Stimulated activated CD4-positive, alpha-beta T cell treated with anti-CD3 and anti-CD28 coated beads, Interleukin-15, amount 100 ng/mL, for 1 hour (primary cell): ENCODE results near the gene KMT2D.
A peak's percentile ranks its signal among the peaks of the same experiment; 100 is the strongest.

Experiments
- DNase-seq, 2 donors: peaks; one replicate each; pipeline ENCODE4 v3.0.0-alpha.2; 2020; ENCODE audit warnings: low read depth in 1 of 2, low spot score in 1 of 2

Gene KMT2D, protein sequence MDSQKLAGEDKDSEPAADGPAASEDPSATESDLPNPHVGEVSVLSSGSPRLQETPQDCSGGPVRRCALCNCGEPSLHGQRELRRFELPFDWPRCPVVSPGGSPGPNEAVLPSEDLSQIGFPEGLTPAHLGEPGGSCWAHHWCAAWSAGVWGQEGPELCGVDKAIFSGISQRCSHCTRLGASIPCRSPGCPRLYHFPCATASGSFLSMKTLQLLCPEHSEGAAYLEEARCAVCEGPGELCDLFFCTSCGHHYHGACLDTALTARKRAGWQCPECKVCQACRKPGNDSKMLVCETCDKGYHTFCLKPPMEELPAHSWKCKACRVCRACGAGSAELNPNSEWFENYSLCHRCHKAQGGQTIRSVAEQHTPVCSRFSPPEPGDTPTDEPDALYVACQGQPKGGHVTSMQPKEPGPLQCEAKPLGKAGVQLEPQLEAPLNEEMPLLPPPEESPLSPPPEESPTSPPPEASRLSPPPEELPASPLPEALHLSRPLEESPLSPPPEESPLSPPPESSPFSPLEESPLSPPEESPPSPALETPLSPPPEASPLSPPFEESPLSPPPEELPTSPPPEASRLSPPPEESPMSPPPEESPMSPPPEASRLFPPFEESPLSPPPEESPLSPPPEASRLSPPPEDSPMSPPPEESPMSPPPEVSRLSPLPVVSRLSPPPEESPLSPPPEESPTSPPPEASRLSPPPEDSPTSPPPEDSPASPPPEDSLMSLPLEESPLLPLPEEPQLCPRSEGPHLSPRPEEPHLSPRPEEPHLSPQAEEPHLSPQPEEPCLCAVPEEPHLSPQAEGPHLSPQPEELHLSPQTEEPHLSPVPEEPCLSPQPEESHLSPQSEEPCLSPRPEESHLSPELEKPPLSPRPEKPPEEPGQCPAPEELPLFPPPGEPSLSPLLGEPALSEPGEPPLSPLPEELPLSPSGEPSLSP (N-terminal part only)

DNA sequence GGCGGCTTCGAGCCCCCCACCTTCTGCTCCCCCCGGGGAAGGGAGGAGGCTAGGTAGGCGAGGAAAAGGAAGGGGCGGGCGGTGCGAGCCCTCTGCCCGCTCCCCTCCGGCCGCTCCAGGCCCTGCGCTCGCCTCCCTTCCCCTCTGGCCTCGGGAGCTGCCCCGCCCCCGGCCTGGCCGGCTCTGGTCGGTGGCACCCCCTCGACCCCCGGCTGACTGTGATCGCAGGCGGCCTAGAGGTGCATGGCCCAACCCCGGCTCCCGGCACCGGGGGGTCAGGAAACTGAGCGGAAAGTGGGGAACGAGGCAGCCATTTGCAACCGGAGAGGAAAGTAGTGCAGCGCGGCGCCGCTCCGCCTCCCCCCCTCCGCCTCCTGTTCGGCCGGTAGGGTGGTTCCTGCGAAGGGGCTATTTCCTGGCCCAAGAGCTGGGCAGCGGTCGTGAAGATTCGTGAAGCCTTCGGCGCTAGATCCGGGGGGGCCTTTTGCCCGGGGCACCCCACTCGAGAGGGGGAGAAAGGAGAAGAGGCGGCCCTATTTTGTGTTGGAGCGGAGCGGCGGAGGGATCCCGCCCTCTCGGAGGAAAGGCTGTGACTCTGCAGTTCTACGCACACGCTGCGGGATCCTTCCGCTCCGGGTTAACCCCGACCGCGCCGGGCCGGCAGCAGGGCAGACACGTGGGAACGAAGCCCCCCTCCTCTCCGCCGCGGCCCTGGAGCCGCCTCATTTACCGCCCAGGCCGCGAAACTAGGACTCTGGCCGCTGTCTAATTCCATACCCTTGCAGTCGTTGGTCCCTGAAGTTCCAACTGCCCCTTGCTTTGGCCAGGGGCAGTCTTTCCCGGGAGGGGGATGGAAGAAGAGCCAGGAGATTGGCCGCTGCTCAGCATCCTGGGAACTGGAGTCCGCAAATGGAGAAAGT, at the start of gene KMT2D:
Gene KMT2D, minus strand, starts transcription at position 558 of the 920 bp plus-strand sequence. CDS start 5,470 bp downstream, outside the sequence.
- peak; percentile 78 to 80 for DNase-seq

DNA sequence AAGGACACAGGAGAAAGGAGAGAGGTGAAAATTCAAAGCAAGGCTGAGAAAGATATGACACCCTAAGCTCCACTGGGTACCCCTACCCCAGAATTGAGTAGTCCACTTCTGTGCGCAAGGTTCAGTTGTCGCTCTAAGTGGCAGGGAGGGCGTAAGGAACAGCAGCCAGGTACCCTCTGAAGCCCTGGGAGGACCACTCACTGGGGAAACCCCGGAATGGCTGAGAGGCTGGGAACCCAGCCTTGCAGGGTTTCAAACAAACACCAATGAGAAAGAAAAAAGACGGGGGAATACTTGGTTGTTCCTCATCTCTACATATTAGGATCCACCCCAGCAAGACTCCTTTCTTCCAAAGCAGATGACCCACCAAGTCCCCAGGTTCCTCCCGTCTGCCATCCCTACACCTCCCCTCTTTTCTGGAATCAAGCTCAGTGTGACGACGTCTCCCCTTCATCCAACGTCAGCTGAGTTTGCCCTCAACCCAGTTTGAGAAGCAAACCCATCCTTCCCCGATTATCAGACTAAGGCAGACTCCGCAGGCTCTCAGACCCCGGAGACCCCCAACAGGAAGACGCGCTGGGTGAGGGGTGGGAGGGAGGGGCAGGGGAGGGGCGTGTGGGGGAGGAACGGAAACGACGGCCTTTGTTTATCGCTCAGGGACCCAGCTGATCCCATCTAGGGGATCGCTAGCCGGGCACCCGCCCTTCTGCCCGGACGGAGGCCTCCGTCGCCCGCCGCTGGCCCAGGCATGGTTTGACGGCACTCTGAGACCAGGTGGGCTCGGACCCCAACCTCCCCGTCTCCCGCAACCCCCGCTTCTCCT, 49.3 kb upstream of the KMT2D start:
- no peak for DNase-seq

DNA sequence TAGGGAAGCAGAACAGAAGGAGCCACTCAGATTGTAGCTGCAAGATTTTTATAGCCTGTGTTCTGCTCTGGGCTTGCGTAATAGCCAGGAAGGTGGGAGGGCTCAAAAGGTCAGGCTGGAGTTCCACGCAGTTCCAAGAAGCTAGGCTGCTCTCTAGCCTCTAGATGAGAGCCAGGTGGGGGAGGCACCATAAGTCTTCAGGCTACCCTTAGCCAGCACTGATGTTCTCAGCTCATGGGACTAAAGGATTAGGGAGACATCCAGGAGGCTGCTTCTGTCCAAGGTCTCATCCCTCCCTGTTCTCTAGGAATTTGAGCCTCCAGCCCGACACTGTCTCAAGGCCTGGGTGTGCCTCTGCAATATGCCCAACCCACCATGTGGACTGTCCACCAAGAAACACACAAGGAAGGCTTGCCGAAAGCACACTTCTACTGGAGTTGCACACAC, 48.4 kb upstream of the KMT2D start:
- no peak for DNase-seq

DNA sequence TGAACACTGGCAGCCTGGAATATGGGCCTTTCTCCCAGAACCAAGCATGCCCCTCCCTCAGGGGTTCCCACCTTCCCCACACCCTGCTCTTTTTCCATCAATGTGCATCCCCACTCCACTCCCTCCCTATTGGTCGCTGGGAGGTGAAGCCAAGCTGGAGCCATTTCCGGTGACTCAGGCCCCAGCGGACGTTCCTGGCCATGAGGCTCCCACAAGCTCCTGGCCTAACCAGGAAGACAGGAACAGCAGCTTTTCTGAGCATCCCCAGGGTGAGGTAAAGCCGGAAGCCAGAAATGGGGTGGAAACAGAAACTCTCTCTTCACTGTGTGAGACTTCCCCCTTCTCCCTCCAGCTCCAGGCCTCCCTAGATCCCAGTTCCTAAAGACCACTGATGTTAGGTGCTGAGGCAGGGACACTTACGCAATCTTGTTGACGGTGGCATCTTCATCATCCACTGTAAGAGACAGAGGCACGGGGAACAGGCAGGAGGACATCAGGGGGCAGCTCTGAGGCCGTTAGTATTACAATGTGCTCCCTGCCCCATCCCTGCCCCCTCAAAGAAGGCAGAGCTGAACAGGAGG, 45.0 kb upstream of the KMT2D start:
- DNase-seq: no peak

DNA sequence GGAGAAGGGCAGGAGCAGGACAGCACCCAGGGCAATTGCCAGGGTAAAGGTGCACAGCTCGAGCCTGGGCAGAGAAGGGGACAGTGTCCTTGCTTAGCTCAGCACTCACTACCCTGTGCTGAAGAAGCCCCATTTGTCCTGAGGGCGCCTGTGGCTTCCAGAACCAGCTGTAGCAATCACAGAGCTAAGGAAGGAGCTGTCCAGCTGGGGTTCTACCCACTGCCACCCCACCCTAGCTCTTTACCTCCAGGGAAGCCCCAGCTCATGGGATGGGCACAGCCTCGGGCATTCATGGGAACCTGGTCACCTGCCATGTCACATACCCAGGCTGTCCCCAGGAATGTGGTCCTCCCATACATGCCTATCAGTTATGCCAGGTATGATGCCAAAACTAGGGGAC, 44.2 kb upstream of the KMT2D start:
- no peak for DNase-seq

DNA sequence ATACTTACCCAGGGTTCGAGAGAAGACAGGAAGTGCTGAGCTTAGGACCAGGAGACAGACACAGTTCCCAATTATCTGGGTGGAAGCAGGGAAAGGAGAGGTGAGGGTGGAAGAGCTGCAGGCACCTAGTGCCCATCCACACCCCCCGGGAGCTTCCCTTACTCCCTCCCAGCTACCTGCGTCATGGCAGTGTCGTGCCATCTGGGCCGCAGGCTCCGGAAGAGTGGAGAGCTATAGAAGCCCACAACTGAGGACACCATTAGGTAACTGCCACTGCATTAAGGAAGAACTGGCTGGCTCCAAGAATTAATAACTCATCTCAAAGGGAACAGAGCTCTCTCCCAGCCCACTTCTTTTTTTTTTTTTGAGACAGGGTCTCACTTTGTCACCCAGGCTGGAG, 39.8 kb upstream of the KMT2D start:
- DNase-seq: no peak

DNA sequence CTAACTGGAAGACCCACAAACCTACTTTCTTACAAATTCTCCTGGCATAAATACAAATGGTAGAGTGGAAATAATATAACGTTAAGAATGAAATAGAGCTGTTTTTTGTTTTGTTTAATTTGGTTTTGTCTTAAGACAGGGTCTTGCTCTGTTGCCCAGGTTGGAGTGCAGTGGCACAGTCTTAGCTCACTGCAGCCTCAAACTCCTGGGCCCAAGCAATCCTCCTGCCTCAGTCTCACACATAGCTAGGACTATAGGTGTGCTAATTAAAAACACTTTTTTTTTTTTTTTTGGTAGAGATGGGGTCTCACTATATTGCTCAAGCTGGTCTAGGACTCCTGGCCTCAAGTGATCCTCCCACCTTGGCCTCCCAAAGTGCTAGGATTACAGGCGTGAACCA, 38.1 kb upstream of the KMT2D start:
- no peak for DNase-seq

DNA sequence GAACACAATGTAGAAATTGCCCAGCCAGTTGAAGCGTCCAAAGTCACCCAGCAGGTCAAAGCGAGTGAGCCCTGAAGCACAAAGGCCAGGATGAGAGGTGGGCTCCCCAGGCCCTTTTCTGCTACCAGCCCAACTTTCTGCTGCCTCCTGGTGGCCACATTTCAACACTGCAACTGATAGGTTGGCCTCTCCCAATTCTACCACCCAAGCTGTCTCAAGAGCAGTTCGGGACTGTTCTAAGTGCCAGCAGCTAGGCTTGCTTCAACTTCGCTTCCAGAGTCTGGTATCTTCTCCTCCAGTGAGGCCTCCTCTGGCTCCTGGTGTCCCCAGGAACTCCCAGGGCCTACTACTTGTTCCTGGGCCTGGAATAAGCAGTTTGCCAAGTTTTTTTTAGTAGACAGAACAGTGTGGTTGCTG, 37.4 kb upstream of the KMT2D start:
- DNase-seq: no peak

DNA sequence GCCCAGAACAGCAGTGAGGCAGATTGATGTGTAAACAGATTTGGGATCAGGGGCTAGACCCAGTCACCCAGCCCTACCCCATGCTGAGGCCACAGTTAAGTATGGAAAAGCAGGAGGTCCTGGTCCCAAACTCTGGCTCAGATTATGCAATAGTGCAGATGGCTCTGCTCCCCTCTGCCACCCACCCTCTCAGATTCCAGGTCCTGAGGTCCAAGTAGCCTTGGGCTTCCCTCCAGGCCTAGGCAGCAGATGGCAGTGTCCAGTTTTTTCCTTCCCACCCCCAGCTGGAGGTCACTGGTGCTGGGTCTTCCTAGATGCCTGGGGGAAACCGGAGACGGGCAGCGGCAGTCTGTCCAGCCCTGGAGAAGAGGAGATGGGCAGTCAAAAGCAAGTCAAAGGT, 36.8 kb upstream of the KMT2D start:
- DNase-seq: no peak

DNA sequence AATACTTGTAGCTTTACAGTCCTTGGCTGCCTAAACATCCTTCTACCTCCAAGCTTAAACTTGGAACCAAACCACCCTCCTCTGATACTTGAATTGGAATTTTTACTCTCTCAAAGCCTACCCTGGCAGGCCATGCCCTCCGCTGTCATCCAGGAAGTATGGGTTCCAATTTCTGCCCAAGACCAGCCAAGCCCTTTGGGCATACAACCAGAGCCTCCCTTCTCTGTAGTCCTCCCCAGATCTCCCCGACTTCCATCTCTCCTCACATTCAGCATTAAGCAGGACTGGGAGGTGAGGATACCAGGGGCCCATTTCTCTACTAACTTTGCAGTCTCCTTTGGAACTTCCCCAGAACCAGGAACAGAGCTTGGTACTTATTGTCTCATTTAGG, 34.4 kb upstream of the KMT2D start:
- no peak for DNase-seq

DNA sequence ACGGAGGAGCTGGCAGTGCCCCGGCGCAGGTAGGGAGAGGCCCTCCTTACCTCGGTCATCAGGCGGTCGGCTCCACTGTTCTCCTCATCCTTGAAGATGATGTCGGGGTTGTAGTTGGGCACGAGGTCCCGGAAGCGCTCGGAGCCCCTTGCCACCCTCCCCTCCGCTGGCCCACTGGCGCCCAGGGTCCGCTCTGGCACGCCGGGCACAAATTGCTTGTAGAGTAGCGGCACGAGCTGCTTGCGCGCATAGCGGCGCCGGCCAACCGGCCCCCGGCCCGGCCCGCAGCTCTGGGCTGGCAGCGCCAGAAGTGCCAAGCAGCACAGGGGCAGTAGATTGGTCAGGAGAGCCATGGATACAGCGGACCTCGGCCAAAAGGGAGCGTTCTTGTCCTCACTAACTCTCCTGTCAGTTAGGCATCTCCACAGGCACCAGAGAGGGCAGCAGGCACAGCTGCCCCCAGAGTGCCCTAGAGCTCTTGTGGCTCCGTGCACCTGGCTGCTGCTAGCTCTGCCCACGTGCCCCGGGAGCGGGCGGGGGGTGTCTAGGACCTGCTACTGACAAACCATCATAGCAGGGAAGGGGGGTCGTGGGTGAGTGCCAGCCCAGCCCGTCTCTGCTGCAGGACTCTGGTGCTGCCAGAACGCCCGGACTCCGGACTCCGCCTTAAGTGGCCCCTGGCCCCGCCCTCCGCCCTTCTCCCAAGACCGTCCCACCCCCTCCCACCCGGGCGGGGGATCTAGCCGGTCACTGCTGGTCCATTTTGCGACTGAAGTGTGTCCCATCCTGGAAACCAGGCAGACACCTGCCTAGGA, 33.8 kb upstream of the KMT2D start, which contains the start of gene DHH:
Gene DHH, minus strand, starts transcription at position 642 of the 815 bp plus-strand sequence. Its CDS starts 289 bp downstream, at position 353.
- no peak for DNase-seq

DNA sequence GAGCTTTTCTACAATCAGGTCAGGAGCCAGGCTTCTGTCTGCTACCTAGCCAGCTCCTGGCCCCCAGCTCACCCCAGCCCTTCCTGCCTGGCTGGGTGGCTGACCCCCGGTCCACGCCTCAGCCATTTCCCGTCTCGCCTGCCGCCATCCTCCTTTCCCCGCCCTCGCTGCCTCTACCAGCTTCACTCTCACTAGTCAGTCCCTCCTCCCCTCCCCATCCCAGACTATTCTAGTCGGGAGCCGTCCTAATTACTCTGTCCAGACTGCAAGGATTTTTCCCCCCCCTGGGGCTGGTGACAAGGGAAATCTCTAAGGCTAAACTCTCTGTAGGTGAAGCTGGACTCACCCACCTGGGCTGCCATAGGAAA, 33.2 kb upstream of the KMT2D start:
- DNase-seq: no peak

DNA sequence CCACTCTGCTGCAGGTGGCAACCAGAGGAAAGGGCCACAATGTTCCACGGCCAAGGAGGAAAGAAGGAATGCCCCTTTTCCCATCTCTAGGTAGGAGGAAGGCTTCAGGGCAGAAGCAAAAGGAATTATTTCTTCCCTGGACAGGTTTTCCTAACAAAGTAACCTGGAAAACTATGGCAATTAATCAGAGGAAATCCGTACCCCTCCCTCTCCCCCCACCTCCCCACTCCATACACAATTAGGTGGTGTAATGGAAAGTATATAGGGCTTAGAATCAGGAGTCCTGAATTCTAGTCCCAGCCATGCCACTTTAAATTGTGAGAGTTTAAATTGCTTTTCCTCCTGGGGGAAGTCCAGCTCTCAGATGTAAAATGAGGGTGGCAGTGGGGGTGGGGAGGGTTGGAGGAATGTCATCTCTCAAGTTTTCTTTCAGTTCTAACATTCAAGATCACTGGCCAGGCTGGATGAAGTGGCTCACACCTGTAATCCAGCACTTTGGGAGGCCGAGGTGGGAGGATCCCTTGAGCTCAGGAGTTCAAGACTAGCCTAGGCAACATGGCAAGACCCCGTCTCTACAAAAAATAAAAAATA, 32.3 kb upstream of the KMT2D start:
- no peak for DNase-seq

DNA sequence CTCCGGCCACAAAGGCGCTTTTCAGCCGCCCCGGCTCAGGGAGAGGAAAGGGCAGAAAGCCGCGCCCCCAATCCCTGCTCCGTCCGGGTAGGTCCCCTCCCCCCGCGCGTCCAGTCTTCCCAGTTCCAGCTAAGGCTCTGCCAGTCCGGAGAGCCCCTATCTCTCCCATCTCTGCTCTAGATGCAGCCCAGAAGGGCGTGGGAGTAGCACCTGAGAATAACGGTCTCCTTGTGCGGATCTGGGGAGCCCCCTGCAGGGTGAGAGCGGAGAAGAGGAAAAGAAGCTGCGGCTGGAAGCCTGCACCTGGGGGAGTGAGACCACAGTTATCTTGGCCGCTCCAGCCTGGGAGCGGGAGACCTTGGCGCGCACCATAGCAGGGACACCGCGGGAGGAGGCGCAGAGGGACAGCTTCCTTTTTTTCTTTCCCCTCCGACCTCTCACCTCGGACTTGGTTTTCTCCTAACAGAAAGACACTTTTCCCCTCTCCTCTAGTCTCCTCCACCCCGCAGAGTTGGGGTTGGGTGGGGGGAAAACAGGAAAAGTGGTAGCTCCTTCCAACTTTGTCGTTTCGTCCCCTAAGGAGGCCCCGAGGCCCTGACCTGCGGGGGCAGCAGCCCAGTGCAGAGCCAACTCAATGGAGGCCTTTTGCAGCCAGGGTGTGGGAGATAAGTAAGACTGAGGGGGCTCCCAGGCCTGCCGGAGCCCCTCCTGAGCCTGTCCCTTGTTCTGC, 31.7 kb upstream of the KMT2D start:
- no peak for DNase-seq

DNA sequence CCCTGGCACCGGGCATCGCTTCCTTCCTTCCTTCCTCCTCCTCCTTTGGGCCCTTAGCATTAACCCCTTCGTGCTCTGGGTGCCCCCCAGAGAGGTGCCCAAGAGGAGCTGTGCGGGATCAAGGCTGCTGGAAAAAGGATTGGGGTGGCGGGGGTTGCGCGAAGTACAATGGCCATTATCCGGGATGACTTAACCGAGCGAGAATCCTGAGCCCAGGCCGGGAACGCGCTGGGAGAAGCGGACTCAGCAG, 31.2 kb upstream of the KMT2D start:
- no peak for DNase-seq

DNA sequence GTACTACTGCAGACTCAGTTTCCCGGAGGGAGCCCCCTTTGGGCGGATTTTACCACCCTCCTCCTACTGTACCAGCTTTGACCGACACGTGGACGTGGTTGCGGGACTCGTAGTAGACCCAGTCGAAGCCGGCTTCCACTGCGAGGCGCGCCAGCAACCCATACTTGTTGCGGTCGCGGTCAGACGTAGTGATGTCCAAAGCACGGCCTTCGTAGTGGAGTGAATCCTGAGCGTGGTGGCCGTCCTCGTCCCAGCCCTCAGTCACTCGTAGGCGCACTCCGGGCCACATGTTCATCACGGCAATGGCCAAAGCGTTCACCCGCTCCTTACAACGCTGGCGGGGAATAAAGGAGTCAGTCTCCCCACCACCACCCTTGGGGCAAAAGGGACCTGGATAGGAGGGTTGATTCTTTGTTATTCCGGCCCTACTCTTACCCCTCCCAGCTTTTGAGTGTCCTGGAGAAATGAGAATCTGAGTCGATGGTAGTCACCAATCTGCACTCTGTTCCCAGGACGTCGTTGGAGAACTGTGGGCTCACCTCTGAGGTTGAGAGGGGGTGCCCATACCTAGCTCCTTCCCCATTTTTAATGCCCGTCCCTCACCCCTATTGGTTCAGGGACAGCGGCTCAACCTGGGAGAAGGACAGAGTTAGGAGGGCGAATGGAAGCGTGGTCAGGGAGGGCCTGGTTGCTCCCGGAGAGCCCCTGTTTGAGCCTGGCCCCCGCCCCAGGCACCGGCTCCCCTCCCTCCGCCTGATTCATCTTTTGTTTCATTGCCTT, 30.7 kb upstream of the KMT2D start:
- DNase-seq: no peak
